Endodermal cell (in vitro differentiated cells): ENCODE results near the gene ICAM2. TPM values are rescaled to one million over a fixed set of nuclear protein-coding genes. Genes with fewer than 3 reads are reported as not detected.

Experiments
- DNase-seq: peaks from one replicate; pipeline ENCODE4 v3.0.0-alpha.2; 2017
- H3K27ac ChIP-seq: 2 replicates; pipeline ENCODE4 v1.5.1; 2013; ENCODE audit warnings: mild to moderate bottlenecking, low read depth, low read length, moderate library complexity
- H3K27me3 ChIP-seq: 2 replicates; pipeline ENCODE4 v1.6.1; 2013; ENCODE audit warnings: mild to moderate bottlenecking, low read length, moderate library complexity; ENCODE audit not compliant: insufficient read depth, control insufficient read depth, poor library complexity, severe bottlenecking
- H3K36me3 ChIP-seq: 2 replicates; pipeline ENCODE4 v1.7.0; 2013; ENCODE audit warnings: mild to moderate bottlenecking, low read length, moderate library complexity; ENCODE audit not compliant: control insufficient read depth, insufficient read depth
- H3K4me1 ChIP-seq: one replicate; pipeline ENCODE4 v1.7.0; 2013; ENCODE audit warnings: low read length; ENCODE audit not compliant: control insufficient read depth, insufficient read depth
- H3K4me3 ChIP-seq: 2 replicates; pipeline ENCODE4 v1.5.1; 2013; ENCODE audit warnings: mild to moderate bottlenecking, low read length, moderate library complexity
- H3K9ac ChIP-seq: 2 replicates; pipeline ENCODE4 v1.6.1; 2013; ENCODE audit warnings: mild to moderate bottlenecking, low read length, moderate library complexity; ENCODE audit not compliant: poor library complexity, severe bottlenecking; ENCODE audit errors: extremely low read depth
- H3K9me3 ChIP-seq: 2 replicates; pipeline ENCODE4 v1.6.1; 2013; ENCODE audit warnings: mild to moderate bottlenecking, low read length, moderate library complexity; ENCODE audit not compliant: control insufficient read depth
- H3K27ac Mint-ChIP-seq: 2 replicates; pipeline ENCODE4 v1.8.0; 2020; ENCODE audit warnings: mixed read lengths
- H3K27me3 Mint-ChIP-seq: 2 replicates; pipeline ENCODE4 v1.8.0; 2021; ENCODE audit warnings: mild to moderate bottlenecking, mixed read lengths; ENCODE audit not compliant: insufficient read depth
- H3K36me3 Mint-ChIP-seq: 2 replicates; pipeline ENCODE4 v1.8.0; 2020; ENCODE audit warnings: low read depth, mixed read lengths
- H3K4me1 Mint-ChIP-seq: 2 replicates; pipeline ENCODE4 v1.8.0; 2020; ENCODE audit warnings: mixed read lengths
- H3K4me3 Mint-ChIP-seq: 2 replicates; pipeline ENCODE4 v1.8.0; 2020; ENCODE audit warnings: mild to moderate bottlenecking, moderate library complexity, mixed read lengths
- H3K9me3 Mint-ChIP-seq: 2 replicates; pipeline ENCODE4 v1.8.0; 2020; ENCODE audit warnings: mild to moderate bottlenecking, mixed read lengths
- CTCF ChIP-seq: fragments of 200-600 bp; sonication (generic); conservative IDR thresholded peaks from 2 replicates; pipeline ENCODE4 v1.5.0; 2021; ENCODE audit warnings: antibody characterized with exemption, mild to moderate bottlenecking
- WGBS, 2 experiments: methylation state at CpG; one replicate each; pipeline versions ENCODE4 v1.1.5 to v1.1.7; 2013; ENCODE audit warnings: missing lambda C conversion rate in 2 of 2, mixed read lengths in 1 of 2; ENCODE audit not compliant: insufficient coverage in 1 of 2, insufficient read length in 1 of 2; 5-methylcytosine and 5-hydroxymethylcytosine counted together
- total RNA-seq, 2 donors: library from RNA; stranded (reverse); fragmentation: NEBNext Ultra II Directional in 1 of 2; extraction: Animal tissue kit (Norgen Biotek cat#: 25700) in 1 of 2; gene quantifications; 2 replicates in 1 of 2; 3 replicates in 1 of 2; pipeline ENCODE4 v1.2.1, GENCODE V29; 2021

ICAM2 gene
- total RNA-seq, 2 donors from 2014 or later: 0.75 TPM; not detected in 1

- no peak for DNase-seq
- no peak overlapping the region for H3K9ac ChIP-seq
- Mint-ChIP-seq H3K4me3 (no peak overlapping the region), H3K4me1 (peaks cover 12% of the 10 kb centered on the region), H3K36me3 (peaks cover 1% of the 10 kb centered on the region), H3K9me3 (no peaks in the 10 kb centered on the region), H3K27ac (no peak overlapping the region), H3K27me3 (peaks cover 25% of the 10 kb centered on the region)
- H3K27ac ChIP-seq: no peak overlapping the region
- 92 to 100% methylated on average over 2 to 4 of the region's 4 CpGs for WGBS, 2 experiments
- H3K4me3 ChIP-seq: no peak overlapping the region
- peaks cover 15% of the 10 kb centered on the region for H3K27me3 ChIP-seq
- H3K4me1 ChIP-seq: no peaks in the 10 kb centered on the region
- no peaks in the 10 kb centered on the region for H3K9me3 ChIP-seq
- H3K36me3 ChIP-seq: no peaks in the 10 kb centered on the region
- TF ChIP-seq CTCF: no peak
Measured at GRCh38 chr17:63955791-63956190, 64.6 kb downstream of the ICAM2 start.

GRCh38 chr17:63955232-63955631 is 65.2 kb downstream of the ICAM2 start:
- no peak for DNase-seq
- Histone ChIP-seq H3K9me3 (no peaks in the 10 kb centered on the region), H3K27ac (no peak overlapping the region), H3K27me3 (peaks cover 15% of the 10 kb centered on the region), H3K36me3 (no peaks in the 10 kb centered on the region), H3K4me1 (no peaks in the 10 kb centered on the region), H3K4me3 (no peak overlapping the region), H3K9ac (no peak overlapping the region)
- peaks cover 1% of the 10 kb centered on the region for H3K36me3 Mint-ChIP-seq
- H3K4me3 Mint-ChIP-seq: no peak overlapping the region
- H3K4me1 Mint-ChIP-seq: peaks cover 6% of the 10 kb centered on the region
- H3K27ac Mint-ChIP-seq: no peak overlapping the region
- H3K27me3 Mint-ChIP-seq: peaks cover 20% of the 10 kb centered on the region
- WGBS, 2 experiments: 87 to 90% methylated on average over 11 of the region's 11 CpGs
- peak; percentile 19 for TF ChIP-seq CTCF
- no peaks in the 10 kb centered on the region for H3K9me3 Mint-ChIP-seq

- Histone ChIP-seq H3K4me1 (no peaks in the 10 kb centered on the region), H3K27me3 (peaks cover 8% of the 10 kb centered on the region), H3K4me3 (no peak overlapping the region), H3K36me3 (no peaks in the 10 kb centered on the region), H3K9me3 (no peaks in the 10 kb centered on the region), H3K27ac (no peak overlapping the region), H3K9ac (no peak overlapping the region)
- Mint-ChIP-seq H3K36me3 (peaks cover 1% of the 10 kb centered on the region), H3K4me1 (peaks cover 3% of the 10 kb centered on the region), H3K27ac (no peak overlapping the region), H3K9me3 (no peaks in the 10 kb centered on the region), H3K4me3 (no peak overlapping the region), H3K27me3 (peaks cover 14% of the 10 kb centered on the region)
- no peak for DNase-seq
- WGBS, 2 experiments: 84% methylated on average over 3 to 10 of the region's 11 CpGs
- no peak for TF ChIP-seq CTCF
Measured at GRCh38 chr17:63954402-63955063, 65.9 kb downstream of the ICAM2 start.

Other genes starting within 250 kb of the ICAM2 start
- gene CCDC47, start 247.0 kb downstream of the ICAM2 start, total RNA-seq: 10 to 100 TPM; 57.3 to 65.7 TPM
- 100 to 1,000 TPM; 154 to 171 TPM for gene DDX42, start 246.5 kb downstream of the ICAM2 start, total RNA-seq
- 100 to 1,000 TPM; 137 TPM for gene PSMC5, start 193.2 kb downstream of the ICAM2 start, total RNA-seq
- gene FTSJ3, start 193.0 kb downstream of the ICAM2 start, total RNA-seq: 10 to 100 TPM; 58.5 to 72.3 TPM
- 10 to 100 TPM; 68.8 to 82.1 TPM for gene SMARCD2, start 177.9 kb downstream of the ICAM2 start, total RNA-seq
- under 1 TPM in 1 of 2 donors, not detected in 1; 0.57 TPM for gene CSH2, start 147.0 kb downstream of the ICAM2 start, total RNA-seq
- gene GH2, start 138.7 kb downstream of the ICAM2 start, total RNA-seq: under 1 TPM; 0.42 to 0.49 TPM
- under 1 TPM in 1 of 2 donors, not detected in 1; 0.64 TPM for gene CSH1, start 124.1 kb downstream of the ICAM2 start, total RNA-seq
- not detected for gene CSHL1, start 109.4 kb downstream of the ICAM2 start, total RNA-seq
- gene GH1, start 101.8 kb downstream of the ICAM2 start, total RNA-seq: not detected
- gene CD79B, start 88.3 kb downstream of the ICAM2 start, total RNA-seq: under 1 TPM; 0.35 to 0.44 TPM
- gene SCN4A, start 47.7 kb downstream of the ICAM2 start, total RNA-seq: 1 to 10 TPM; 3.9 to 4.4 TPM
- gene PRR29, start 22.3 kb downstream of the ICAM2 start, total RNA-seq: 1 to 10 TPM; 3.3 to 6.1 TPM
- 10 to 100 TPM in 1 of 2 donors, 1 to 10 TPM in 1; 9.0 to 13.7 TPM for gene ERN1, start 109.5 kb upstream of the ICAM2 start, total RNA-seq
- gene TEX2, start 242.6 kb upstream of the ICAM2 start, total RNA-seq: 10 to 100 TPM; 11.6 to 13.1 TPM